ENCODE results near the gene ASIP.
"Not testable (repeated sequence)": the region's sequence is repeated elsewhere in the genome, so short reads cannot be mapped to it uniquely, and the experiment has no call there.

ASIP gene

GRCh38 chr20:34240693-34241615 lies at the start of gene ASIP:
TSS of gene ASIP (plus strand) at chr20:34241423. CDS start at chr20:34260375, 18,952 bp downstream.
- no peak for DNase-seq

- DNase-seq = no peak
Observed at GRCh38 chr20:34193051-34193450, 48.2 kb upstream of the ASIP start.

GRCh38 chr20:34199183-34199582 lies 42.0 kb upstream of the ASIP start:
- DNase-seq = no peak

GRCh38 chr20:34200023-34200422 lies 41.2 kb upstream of the ASIP start:
- no peak for DNase-seq

GRCh38 chr20:34201531-34201930 lies 39.7 kb upstream of the ASIP start:
- DNase-seq = no peak

DNA sequence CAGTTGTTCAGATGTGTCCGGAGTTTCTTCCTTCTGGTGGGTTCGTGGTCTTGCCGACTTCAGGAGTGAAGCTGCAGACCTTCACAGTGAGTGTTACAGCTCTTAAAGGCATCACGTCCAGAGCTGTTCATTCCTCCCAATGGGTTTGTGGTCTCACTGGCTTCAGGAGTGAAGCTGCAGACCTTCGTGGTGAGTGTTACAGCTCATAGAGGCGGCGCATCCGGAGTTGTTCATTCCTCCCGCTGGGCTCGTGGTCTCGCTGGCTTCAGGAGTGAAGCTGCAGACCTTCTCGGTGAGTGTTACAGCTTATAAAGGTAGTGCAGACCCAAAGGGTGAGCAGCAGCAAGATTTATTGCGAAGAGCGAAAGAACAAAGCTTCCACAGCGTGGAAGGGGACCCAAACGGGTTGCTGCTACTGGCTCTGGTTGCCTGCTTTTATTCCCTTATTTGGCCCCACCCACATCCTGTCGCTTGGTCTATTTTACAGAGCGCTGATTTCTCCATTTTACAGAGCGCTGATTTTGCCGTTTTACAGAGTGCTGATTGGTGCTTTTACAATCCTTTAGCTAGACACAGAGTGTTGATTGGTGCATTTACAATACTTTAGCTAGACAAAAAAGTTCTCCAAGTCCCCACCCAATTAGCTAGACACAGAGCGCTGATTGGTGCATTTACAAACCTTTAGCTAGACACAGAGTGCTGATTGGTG lies 35.9 kb upstream of the ASIP start:
- not testable (repeated sequence) for DNase-seq

- DNase-seq = no peak
Observed at GRCh38 chr20:34209111-34209510, 32.1 kb upstream of the ASIP start.

GRCh38 chr20:34210271-34210670 lies 31.0 kb upstream of the ASIP start:
- no peak for DNase-seq

- no peak for DNase-seq
Observed at GRCh38 chr20:34211591-34211990, 29.6 kb upstream of the ASIP start.

DNA sequence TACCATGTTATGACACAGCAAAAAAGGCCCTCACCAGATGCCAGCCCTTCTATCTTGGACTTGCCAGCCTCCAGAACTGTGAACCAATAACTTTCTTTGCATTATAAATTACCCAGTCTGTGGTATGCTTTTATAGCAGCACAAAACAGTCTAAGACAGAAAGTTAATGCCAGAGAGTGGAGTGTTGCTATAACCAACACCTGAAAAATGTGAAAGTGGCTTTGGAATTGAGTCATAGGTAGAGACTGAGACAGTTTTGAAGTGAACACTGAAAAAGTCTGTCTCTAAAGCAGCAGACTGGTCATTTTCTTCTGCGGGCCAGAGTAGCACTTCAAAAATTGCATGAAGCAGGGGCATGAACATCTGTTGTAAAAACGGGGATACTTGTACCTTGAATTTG lies 28.0 kb upstream of the ASIP start:
- no peak for DNase-seq

DNA sequence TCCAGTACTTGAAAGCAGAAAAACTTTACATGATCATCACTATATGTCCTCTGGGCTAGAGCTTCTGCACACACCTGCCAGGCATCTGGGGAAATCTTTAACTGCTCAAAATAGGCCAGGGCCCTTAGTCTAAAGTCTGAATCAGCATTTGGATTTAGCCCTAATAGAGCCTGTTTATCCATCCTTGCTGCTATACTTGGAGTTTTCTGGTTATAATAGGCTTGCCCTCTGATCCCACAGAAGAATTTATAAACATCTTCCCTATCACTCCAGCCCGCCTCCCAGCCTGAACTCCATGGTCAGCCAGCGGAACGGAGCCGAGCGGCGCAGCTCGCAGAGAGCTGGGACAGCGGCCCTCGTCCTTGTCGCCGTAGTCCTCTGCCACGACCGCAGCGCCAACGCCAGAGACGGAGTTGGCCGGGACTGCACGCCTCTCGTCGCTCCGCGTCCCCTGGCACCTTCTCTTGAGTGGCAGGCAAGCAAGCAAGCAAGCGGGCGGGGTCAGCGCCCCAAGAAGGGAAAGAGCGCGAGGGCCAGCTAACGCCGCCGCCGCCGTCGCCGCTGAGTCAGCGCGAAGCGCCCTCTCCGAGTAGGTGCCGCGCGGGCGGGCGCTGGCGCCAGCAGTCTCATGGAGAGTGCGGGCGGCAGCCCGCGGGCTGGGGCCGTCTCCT lies 25.4 kb upstream of the ASIP start:
- peak; percentile 82 for DNase-seq

DNA sequence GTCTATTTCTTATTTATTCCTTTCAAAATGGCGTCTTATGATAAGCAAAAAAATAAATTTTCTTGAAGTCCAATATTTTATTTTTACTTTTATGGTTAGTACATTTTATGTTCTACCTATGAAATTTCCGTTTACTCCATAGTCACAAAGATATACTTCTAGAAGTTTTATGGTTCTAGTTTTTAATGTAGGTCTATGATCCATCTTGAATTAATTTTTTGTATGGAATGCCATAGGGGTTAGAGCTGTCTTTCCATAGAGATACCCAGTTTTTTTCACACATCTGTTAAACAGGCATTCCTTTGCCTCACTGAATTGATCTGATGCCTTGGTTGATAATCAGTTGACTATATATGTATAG lies 24.9 kb upstream of the ASIP start:
- DNase-seq = no peak

GRCh38 chr20:34220561-34220960 lies 20.7 kb upstream of the ASIP start:
- no peak for DNase-seq

- no peak for DNase-seq
Observed at GRCh38 chr20:34222208-34222607, 19.0 kb upstream of the ASIP start.

GRCh38 chr20:34224251-34224650 lies 17.0 kb upstream of the ASIP start:
- DNase-seq = not testable (repeated sequence)

- DNase-seq = no peak
Observed at GRCh38 chr20:34231634-34232033, 9.6 kb upstream of the ASIP start.

DNA sequence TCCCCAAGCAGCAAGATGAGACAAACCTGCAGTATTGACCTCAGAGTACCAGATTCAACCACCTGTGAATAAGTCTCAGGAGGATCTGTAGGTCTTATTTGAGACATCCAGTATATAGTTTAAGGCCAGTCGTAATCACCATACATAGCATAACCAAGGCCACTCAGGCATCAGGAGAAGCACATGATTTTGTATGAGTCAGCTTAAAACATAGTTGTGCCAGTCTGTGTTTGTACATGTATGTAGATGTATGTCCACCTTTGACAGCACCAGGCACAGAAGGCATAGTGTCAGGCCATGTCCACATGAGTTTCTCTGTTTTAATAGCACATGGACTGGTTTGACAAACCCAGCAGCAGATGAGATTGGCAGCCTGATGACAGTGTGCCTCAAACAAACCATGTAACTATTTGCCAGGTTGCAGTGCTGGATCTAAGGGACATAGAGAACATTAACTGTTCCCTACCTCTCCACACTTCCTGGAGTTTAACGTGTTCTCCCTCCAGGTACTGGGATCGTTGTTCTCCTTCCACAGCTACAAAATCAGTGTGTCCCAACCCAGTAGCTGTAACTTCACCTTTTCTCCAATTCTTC lies 8.6 kb upstream of the ASIP start:
- DNase-seq = no peak

DNA sequence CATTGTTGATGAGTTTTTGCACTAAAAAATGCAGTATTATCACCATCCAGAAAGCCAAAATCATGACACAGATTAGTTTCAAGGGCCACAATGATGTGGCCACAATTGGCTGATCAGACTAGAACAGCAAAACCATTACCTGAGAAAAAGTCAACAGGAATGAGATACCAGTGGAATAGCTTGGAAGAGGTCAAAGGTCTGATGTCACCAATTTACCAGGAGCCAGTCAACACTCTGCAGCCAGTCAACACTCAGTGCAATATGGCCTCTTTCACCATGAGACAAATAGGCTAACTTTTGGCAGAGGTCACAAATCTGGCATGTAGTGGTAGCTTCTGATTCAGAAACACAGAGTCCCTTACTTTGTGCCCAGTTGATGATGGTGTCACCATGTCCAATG lies 7.5 kb upstream of the ASIP start:
- no peak for DNase-seq

DNA sequence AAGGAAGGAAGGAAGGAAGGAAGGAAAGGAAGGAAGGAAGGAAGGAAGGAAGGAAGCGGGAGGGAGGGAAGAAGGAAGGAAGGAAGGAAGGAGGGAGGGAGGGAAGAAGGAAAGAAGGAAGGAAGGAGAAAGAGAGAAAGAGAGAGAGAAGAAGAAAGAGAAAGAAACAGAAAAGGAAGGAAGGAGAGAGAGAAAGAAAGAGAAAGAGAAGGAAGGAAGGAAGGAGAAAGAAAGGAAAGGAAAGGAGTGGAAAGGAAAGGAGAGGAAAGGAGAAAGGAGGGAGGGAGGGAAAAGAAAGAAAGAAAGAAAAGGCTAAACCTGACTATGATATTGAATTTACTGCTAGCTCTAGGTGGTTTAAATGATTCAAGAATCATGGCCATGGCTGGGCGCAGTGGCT lies 5.3 kb upstream of the ASIP start:
- no peak for DNase-seq

GRCh38 chr20:34237942-34238341 lies 3.3 kb upstream of the ASIP start:
- DNase-seq = no peak

- DNase-seq = no peak
Observed at GRCh38 chr20:34240121-34240520, 1.1 kb upstream of the ASIP start.

GRCh38 chr20:34242015-34242414 lies 792 bp downstream of the ASIP start:
- DNase-seq = not testable (repeated sequence)

DNA sequence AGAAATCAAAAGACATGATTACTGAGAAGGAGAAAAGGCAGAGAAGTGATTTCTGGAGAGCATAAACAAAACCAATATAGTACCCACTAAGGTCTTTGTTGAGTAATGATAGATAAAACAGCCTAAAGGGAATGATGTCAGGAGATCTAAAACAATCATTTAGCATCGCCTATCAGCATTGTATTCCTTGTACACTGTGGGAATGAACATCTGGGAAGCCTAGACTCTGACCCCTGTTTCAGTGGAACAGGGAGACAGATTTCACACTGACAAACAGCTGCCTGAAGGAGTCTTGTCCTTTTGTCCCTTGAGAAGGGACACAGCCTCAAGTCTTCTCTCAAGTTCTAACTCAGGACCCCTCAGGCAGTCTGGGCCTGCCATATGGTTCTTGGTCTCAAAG lies 1.7 kb downstream of the ASIP start:
- no peak for DNase-seq

All from hematopoietic multipotent progenitor cell treated with erythropoietin and hydrocortisone succinate and interleukin-3 and kit ligand, for 8 days (in vitro differentiated cells).